Choroid plexus epithelial cell (primary cell): Measurements from ENCODE around the gene KRT73.
"Not testable (repeated sequence)": the region's sequence is repeated elsewhere in the genome, so short reads cannot be mapped to it uniquely, and the experiment has no call there.

ENCODE experiments used
- DNase-seq: peaks from one replicate; pipeline ENCODE4 v3.0.0-alpha.2; 2010; ENCODE audit warnings: low read depth
- H3K4me3 ChIP-seq: 2 replicates; pipeline ENCODE4 v1.5.1; 2011; ENCODE audit warnings: low read depth, mild to moderate bottlenecking, control low read depth, low read length, moderate library complexity
- CTCF ChIP-seq: conservative IDR thresholded peaks from 2 replicates; pipeline ENCODE4 v1.5.1; 2011; ENCODE audit warnings: low read depth, mild to moderate bottlenecking, control low read depth, inconsistent platforms, low read length, moderate library complexity

The KRT73 gene

DNA sequence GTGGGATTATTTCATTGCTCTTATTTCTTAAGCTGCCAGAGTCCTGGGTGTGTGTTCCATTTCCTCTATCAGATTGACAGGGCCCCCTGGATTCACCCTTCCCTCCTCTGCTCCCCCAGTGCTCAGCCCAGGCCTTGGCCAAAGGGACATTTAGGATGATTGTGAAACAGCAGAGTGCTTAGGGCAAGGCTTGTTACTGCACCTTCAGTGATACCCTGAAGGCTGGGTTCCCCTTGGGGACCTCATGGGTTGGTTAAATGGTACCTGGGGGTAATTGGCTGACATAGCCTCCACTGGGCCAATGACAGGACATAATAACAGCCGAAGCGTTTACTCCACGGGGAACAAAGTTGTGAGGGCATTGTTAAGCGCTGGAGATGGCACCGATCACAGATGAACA is 15.8 kb downstream of the KRT73 start:
- no peak overlapping the region for H3K4me3 ChIP-seq
- TF ChIP-seq CTCF: no peak
- DNase-seq: no peak

DNA sequence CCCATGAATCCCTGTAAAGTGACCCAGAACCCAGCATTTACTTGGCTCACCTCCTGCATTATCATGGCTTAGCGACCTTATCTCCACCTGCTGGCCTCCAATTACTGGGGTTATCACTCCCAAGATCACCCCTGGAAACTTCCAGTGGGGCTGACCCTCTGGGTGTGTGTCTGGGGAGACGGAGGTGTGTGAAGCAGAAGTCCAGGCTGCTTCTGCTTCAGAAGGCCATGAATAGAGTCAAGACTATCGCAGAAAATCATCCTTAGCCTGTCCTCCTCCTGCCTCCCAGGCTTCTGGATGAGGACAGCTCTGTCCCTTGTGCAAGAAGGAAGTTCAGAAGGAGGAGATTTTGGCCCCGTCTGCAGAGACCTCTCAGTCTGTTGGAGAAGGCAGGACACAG is 16.7 kb downstream of the KRT73 start:
- H3K4me3 ChIP-seq: no peak overlapping the region
- DNase-seq: no peak

GRCh38 chr12:52600941-52601481 is 17.3 kb downstream of the KRT73 start, which contains the start of gene KRT72:
Gene KRT72, minus strand, starts transcription at chr12:52601463. Its CDS starts 11 bp downstream, at chr12:52601452.
- TF ChIP-seq CTCF: no peak
- no peak for DNase-seq
- H3K4me3 ChIP-seq: no peak within 1 kb of the TSS

More for the DNA sequence above, 16.7 kb downstream of the KRT73 start:
- no peak for TF ChIP-seq CTCF

GRCh38 chr12:52600475-52600874 is 17.9 kb downstream of the KRT73 start:
- DNase-seq: no peak
- H3K4me3 ChIP-seq: no peak overlapping the region
- TF ChIP-seq CTCF: no peak

DNA sequence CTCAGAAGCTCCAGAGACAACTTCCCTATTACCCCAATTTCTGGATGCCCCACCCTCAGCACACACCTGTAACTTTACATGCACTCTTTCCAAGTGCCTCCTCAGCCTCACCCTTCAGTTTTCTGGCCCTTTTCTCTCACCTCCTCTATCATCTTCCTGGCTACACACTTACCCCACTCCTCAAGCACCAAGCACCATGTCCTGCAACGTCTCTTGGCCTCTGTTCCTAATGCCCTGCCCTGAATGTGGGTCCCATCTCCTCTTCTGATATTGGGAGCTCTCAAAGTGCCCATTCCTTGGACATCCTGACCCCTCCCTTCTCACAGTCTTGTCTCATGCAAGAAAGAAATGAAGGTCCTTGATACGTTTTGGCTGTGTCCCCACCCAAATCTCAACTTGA is 18.3 kb downstream of the KRT73 start:
- no peak overlapping the region for H3K4me3 ChIP-seq
- no peak for TF ChIP-seq CTCF
- DNase-seq: no peak

- no peak overlapping the region for H3K4me3 ChIP-seq
- DNase-seq: no peak
- no peak for TF ChIP-seq CTCF
These were observed 19.4 kb downstream of the KRT73 start for GRCh38 chr12:52598966-52599365.

DNA sequence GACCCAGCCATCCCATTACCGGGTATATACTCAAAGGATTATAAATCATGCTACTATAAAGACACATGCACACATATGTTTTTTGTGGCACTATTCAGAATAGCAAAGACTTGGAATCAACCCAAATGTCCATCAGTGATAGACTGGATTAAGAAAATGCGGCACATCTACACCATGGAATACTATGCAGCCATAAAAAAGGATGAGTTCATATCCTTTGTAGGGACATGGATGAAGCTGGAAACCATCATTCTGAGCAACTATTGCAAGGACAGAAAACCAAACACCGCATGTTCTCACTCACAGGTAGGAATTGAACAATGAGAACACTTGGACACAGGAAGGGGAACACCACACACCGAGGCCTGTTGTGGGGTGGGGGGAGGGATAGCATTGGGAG is 24.1 kb downstream of the KRT73 start:
- DNase-seq, H3K4me3 ChIP-seq: not testable (repeated sequence)
